Sigmoid colon (tissue), 3 donors: ENCODE results near the gene TCF12.

ENCODE experiments used
- POLR2A ChIP-seq, 2 donors: fragments of 450-650 bp; IDR thresholded peaks; one replicate each; pipeline ENCODE4 v1.6.1; 2016; ENCODE audit warnings: antibody characterized with exemption in 2 of 2, mild to moderate bottlenecking in 2 of 2, moderate library complexity in 2 of 2
- TF ChIP-seq, protein P1 (sequence below), 4 experiments: fragments of 450-650 bp in 3 of 4; fragments of 200-600 bp in 1 of 4; IDR thresholded peaks; one replicate each; pipeline ENCODE4 v1.5.1; 2016 to 2019; ENCODE audit warnings: antibody characterized with exemption in 4 of 4, mild to moderate bottlenecking in 3 of 4, moderate library complexity in 2 of 4

DNA sequence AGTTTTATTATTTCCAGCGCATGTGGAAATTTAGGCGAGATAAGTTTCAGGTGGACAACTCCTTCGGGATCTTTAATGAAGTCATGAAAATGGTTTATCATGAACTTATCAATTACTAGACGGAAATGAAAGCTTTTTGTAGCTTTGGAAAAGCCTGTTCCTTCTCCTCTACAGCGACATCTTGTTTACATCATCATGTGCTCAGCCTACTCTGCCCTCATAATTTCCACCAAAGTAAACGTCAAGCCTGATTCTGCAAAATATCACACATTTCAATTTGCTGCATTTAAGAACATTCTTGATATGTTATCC, 393.5 kb downstream of the TCF12 start:
- TF ChIP-seq, protein P1, sequence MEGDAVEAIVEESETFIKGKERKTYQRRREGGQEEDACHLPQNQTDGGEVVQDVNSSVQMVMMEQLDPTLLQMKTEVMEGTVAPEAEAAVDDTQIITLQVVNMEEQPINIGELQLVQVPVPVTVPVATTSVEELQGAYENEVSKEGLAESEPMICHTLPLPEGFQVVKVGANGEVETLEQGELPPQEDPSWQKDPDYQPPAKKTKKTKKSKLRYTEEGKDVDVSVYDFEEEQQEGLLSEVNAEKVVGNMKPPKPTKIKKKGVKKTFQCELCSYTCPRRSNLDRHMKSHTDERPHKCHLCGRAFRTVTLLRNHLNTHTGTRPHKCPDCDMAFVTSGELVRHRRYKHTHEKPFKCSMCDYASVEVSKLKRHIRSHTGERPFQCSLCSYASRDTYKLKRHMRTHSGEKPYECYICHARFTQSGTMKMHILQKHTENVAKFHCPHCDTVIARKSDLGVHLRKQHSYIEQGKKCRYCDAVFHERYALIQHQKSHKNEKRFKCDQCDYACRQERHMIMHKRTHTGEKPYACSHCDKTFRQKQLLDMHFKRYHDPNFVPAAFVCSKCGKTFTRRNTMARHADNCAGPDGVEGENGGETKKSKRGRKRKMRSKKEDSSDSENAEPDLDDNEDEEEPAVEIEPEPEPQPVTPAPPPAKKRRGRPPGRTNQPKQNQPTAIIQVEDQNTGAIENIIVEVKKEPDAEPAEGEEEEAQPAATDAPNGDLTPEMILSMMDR (IDR thresholded peaks at IDR 0.05), result no peak
- no peak for TF ChIP-seq POLR2A (IDR thresholded peaks at IDR 0.05)
